H9 (cell line): Measurements from ENCODE around the gene ANGPTL8. TPM values are rescaled to one million over a fixed set of nuclear protein-coding genes. Genes with fewer than 3 reads are reported as not detected.

Experiments
- DNase-seq: peaks from one replicate; pipeline ENCODE4 v3.0.0-alpha.2; 2017
- H2AFZ ChIP-seq: one replicate; pipeline ENCODE4 v1.6.1; 2013; ENCODE audit warnings: mild to moderate bottlenecking, low read length, control low read depth, moderate library complexity
- H2AK5ac ChIP-seq: 2 replicates; pipeline ENCODE4 v1.6.1; 2013; ENCODE audit warnings: low read length, control low read depth, mixed read lengths; ENCODE audit not compliant: insufficient read length
- H2BK120ac ChIP-seq: one replicate; pipeline ENCODE4 v1.6.1; 2013; ENCODE audit warnings: low read depth, mild to moderate bottlenecking, low read length, control low read depth, inconsistent platforms; ENCODE audit not compliant: poor library complexity, severe bottlenecking
- H2BK12ac ChIP-seq: 2 replicates; pipeline ENCODE4 v1.6.1; 2013; ENCODE audit warnings: low read length, control low read depth, mixed read lengths, low read depth; ENCODE audit not compliant: insufficient read length
- H2BK15ac ChIP-seq: 2 replicates; pipeline ENCODE4 v1.6.1; 2013; ENCODE audit warnings: low read depth, low read length, control low read depth
- H2BK20ac ChIP-seq: one replicate; pipeline ENCODE4 v1.6.1; 2013; ENCODE audit warnings: low read depth, mild to moderate bottlenecking, low read length, control low read depth, inconsistent platforms; ENCODE audit not compliant: poor library complexity, severe bottlenecking
- H2BK5ac ChIP-seq: 2 replicates; pipeline ENCODE4 v1.6.1; 2013; ENCODE audit warnings: low read length, control low read depth, mixed read lengths; ENCODE audit not compliant: insufficient read length
- H3K14ac ChIP-seq: 2 replicates; pipeline ENCODE4 v1.6.1; 2013; ENCODE audit warnings: low read length, control low read depth; ENCODE audit not compliant: insufficient read depth
- H3K18ac ChIP-seq: 2 replicates; pipeline ENCODE4 v1.6.1; 2013; ENCODE audit warnings: low read depth, mild to moderate bottlenecking, mixed read lengths, low read length, control low read depth; ENCODE audit not compliant: insufficient read length
- H3K23ac ChIP-seq: 2 replicates; pipeline ENCODE4 v1.6.1; 2013; ENCODE audit warnings: low read length, control low read depth, mixed read lengths, low read depth; ENCODE audit not compliant: insufficient read length
- H3K23me2 ChIP-seq: 2 replicates; pipeline ENCODE4 v1.6.1; 2013; ENCODE audit warnings: low read depth, mild to moderate bottlenecking, mixed read lengths, low read length, control low read depth; ENCODE audit not compliant: insufficient read length, poor library complexity, severe bottlenecking
- H3K27ac ChIP-seq: 2 replicates; pipeline ENCODE4 v1.5.1; 2013; ENCODE audit warnings: low read length, control low read depth, mixed read lengths, low read depth; ENCODE audit not compliant: insufficient read length
- H3K27me3 ChIP-seq: 2 replicates; pipeline ENCODE4 v1.6.1; 2013; ENCODE audit warnings: low read length, control low read depth, inconsistent platforms; ENCODE audit not compliant: insufficient read depth
- H3K4ac ChIP-seq: 2 replicates; pipeline ENCODE4 v1.6.1; 2013; ENCODE audit warnings: low read depth, mild to moderate bottlenecking, control low read depth, inconsistent platforms, low read length, moderate library complexity
- H3K4me1 ChIP-seq: 2 replicates; pipeline ENCODE4 v1.6.1; 2013; ENCODE audit warnings: low read length, control low read depth, inconsistent platforms; ENCODE audit not compliant: insufficient read depth
- H3K4me2 ChIP-seq: 2 replicates; pipeline ENCODE4 v1.6.1; 2013; ENCODE audit warnings: low read length, control low read depth, mixed read lengths; ENCODE audit not compliant: insufficient read length, insufficient read depth
- H3K56ac ChIP-seq: 2 replicates; pipeline ENCODE4 v1.6.1; 2013; ENCODE audit warnings: low read depth, mild to moderate bottlenecking, mixed read lengths, low read length, control low read depth; ENCODE audit not compliant: insufficient read length
- H3K79me1 ChIP-seq: 2 replicates; pipeline ENCODE4 v1.6.1; 2013; ENCODE audit warnings: low read depth, mild to moderate bottlenecking, moderate library complexity, low read length, control low read depth, inconsistent platforms; ENCODE audit not compliant: insufficient read depth, poor library complexity, severe bottlenecking
- H3K79me2 ChIP-seq: 2 replicates; pipeline ENCODE4 v1.6.1; 2013; ENCODE audit warnings: low read length, control low read depth, inconsistent platforms; ENCODE audit not compliant: insufficient read depth
- H3K9ac ChIP-seq: 2 replicates; pipeline ENCODE4 v1.6.1; 2013; ENCODE audit warnings: low read length, control low read depth, mixed read lengths; ENCODE audit not compliant: insufficient read length; ENCODE audit errors: extremely low read depth
- H3K9me3 ChIP-seq: one replicate; pipeline ENCODE4 v1.6.1; 2013; ENCODE audit warnings: low read depth, low read length, inconsistent platforms; ENCODE audit not compliant: control insufficient read depth
- H3T11ph ChIP-seq: one replicate; pipeline ENCODE4 v1.6.1; 2013; ENCODE audit warnings: mild to moderate bottlenecking, low read length, control low read depth, inconsistent platforms
- H4K20me1 ChIP-seq: one replicate; pipeline ENCODE4 v1.6.1; 2013; ENCODE audit not compliant: control insufficient read depth, insufficient read length, insufficient read depth
- H4K5ac ChIP-seq: 2 replicates; pipeline ENCODE4 v1.6.1; 2013; ENCODE audit warnings: low read depth, mild to moderate bottlenecking, mixed read lengths, low read length, control low read depth; ENCODE audit not compliant: insufficient read length
- H4K8ac ChIP-seq: replicated peaks from 2 replicates; pipeline ENCODE4 v1.6.1; 2013; ENCODE audit warnings: low read length, control low read depth, mixed read lengths, low read depth; ENCODE audit not compliant: insufficient read length
- H4K91ac ChIP-seq: 2 replicates; pipeline ENCODE4 v1.6.1; 2013; ENCODE audit warnings: low read depth, mild to moderate bottlenecking, moderate library complexity, mixed read lengths, low read length, control low read depth; ENCODE audit not compliant: insufficient read length
- H3K27ac Mint-ChIP-seq, 3 experiments: 2 replicates in 2 of 3; 3 replicates in 1 of 3; pipeline ENCODE4 v1.8.0; 2020 to 2021; ENCODE audit warnings: mixed read lengths in 3 of 3, mild to moderate bottlenecking in 1 of 3, moderate library complexity in 1 of 3
- H3K27me3 Mint-ChIP-seq: 2 replicates; pipeline ENCODE4 v1.8.0; 2021; ENCODE audit warnings: low read depth, mild to moderate bottlenecking, moderate library complexity, mixed read lengths
- H3K36me3 Mint-ChIP-seq, 3 experiments: 2 replicates in 2 of 3; 3 replicates in 1 of 3; pipeline ENCODE4 v1.8.0; 2020 to 2021; ENCODE audit warnings: low read depth in 3 of 3, mixed read lengths in 3 of 3; ENCODE audit not compliant: insufficient read depth in 1 of 3
- H3K4me1 Mint-ChIP-seq, 2 experiments: 2 replicates each; pipeline ENCODE4 v1.8.0; 2020; ENCODE audit warnings: mixed read lengths in 2 of 2
- H3K4me3 Mint-ChIP-seq, 2 experiments: 2 replicates in 1 of 2; 3 replicates in 1 of 2; pipeline ENCODE4 v1.8.0; 2020 to 2021; ENCODE audit warnings: mild to moderate bottlenecking in 2 of 2, mixed read lengths in 2 of 2, moderate library complexity in 1 of 2
- H3K9me3 Mint-ChIP-seq, 2 experiments: 2 replicates in 1 of 2; 3 replicates in 1 of 2; pipeline ENCODE4 v1.8.0; 2020; ENCODE audit warnings: mild to moderate bottlenecking in 2 of 2, mixed read lengths in 2 of 2, moderate library complexity in 1 of 2
- CTCF ChIP-seq: fragments of 200-600 bp; sonication (generic); conservative IDR thresholded peaks from 3 replicates; pipeline ENCODE4 v1.8.0; 2021; ENCODE audit warnings: antibody characterized with exemption, mild to moderate bottlenecking
- WGBS: extraction: QIAGEN DNeasy Blood & Tissue Kit; methylation state at CpG from one replicate; pipeline ENCODE4 v1.1.7; 2013; ENCODE audit warnings: missing lambda C conversion rate, low lambda C conversion rate, mixed read lengths; ENCODE audit not compliant: insufficient read length; ENCODE audit errors: extremely low coverage; 5-methylcytosine and 5-hydroxymethylcytosine counted together
- total RNA-seq: library from RNA; stranded (reverse); gene quantifications from 2 replicates; pipeline ENCODE4 v1.2.1, GENCODE V29; 2021

ANGPTL8 gene
- total RNA-seq, 1 experiment from 2014 or later = not detected

- no peaks in the 10 kb centered on the region for H3K27me3 Mint-ChIP-seq
- Histone ChIP-seq H3K23me2 (no peaks in the 10 kb centered on the region), H3K56ac (no peak overlapping the region), H3T11ph (no peak overlapping the region), H3K23ac (no peak overlapping the region), H3K79me2 (no peaks in the 10 kb centered on the region), H2BK15ac (no peak overlapping the region), H2BK12ac (no peak overlapping the region), H3K18ac (no peak overlapping the region), H3K14ac (no peak overlapping the region), H2BK5ac (no peak overlapping the region), H4K5ac (no peak overlapping the region), H3K27ac (no peak overlapping the region), H3K9ac (no peak overlapping the region), H3K4me1 (no peaks in the 10 kb centered on the region), H2AK5ac (no peak overlapping the region), H2BK120ac (no peak overlapping the region), H3K27me3 (no peaks in the 10 kb centered on the region), H2BK20ac (no peak overlapping the region), H2AFZ (no peak overlapping the region), H4K8ac (no peak overlapping the region), H4K91ac (no peak overlapping the region), H3K4ac (no peak overlapping the region), H3K4me2 (no peak overlapping the region), H4K20me1 (no peaks in the 10 kb centered on the region), H3K79me1 (no peaks in the 10 kb centered on the region), H3K9me3 (no peaks in the 10 kb centered on the region)
- no peak overlapping the region for H3K4me3 Mint-ChIP-seq
- WGBS = no CpG with 5 or more reads among the region's 14 CpGs
- TF ChIP-seq CTCF = peak; percentile 78
- peaks cover 2 to 10% of the 10 kb centered on the region in 2 experiments; a peak in 3 of 4 replicates for H3K4me1 Mint-ChIP-seq
- peak; percentile 98 for DNase-seq
- H3K27ac Mint-ChIP-seq = peak overlapping the region in 2 of 3 experiments; percentile 32 to 84; a peak in 2 of 7 replicates
- peaks cover 2 to 3% of the 10 kb centered on the region in 2 experiments; a peak in 2 of 5 replicates for H3K9me3 Mint-ChIP-seq
- peaks cover 11 to 33% (median 31%) of the 10 kb centered on the region in 3 experiments for H3K36me3 Mint-ChIP-seq
Observed at GRCh38 chr19:11227195-11227886, 12.1 kb upstream of the ANGPTL8 start.
